Measurements from ENCODE around the gene ANKRD24. TPM values are rescaled to one million over a fixed set of nuclear protein-coding genes. Genes with fewer than 3 reads are reported as not detected.

The ANKRD24 gene
- total and polyA plus RNA-seq, 2 of the 13 experiments (the other 11 are each of a cell fraction or from before 2014, with no cell fraction given): 0.13 to 0.24 TPM

DNA sequence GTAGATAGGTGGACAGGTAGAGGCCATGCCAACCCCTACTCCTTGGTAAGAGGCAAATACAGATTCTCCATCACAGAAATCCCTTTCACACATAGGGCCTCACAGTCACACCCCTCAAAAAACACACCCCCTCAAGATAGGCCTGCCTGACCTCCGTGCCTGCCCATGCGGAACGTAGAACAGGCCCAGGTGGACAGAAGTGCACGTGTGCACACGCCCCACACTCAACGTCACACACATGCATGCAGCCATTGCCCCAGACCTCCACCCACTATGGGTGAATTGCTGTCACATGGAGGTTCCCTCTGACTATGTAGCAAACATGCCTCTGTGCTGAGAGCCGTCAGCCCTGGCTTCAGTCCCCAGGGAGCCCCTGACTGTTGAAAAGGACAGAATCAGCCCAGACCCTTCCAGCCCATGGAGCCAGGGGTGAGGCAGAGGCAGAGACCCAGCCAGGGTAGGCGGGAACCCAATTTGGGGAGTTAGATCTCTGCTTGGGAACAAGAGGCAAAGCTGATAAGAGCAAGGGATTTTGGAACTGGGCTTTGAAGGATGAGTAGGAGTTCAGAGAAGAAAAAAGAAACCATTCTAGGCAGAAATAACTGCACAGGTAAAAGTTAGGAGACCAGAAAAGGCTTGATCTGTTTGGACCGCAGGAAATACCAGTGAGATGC is 3.1 kb downstream of the ANKRD24 start (continued):
- TF ChIP-seq RBAK (CRISPR knock-in tag; IDR thresholded peaks at IDR 0.05): no peak
- no peak for TF ChIP-seq HNF4G (IDR thresholded peaks at IDR 0.05; ENCODE audit: borderline replicate concordance, low read depth, low read length)
- no peak for TF ChIP-seq HNF4G (CRISPR knock-in tag; IDR thresholded peaks at IDR 0.05; ENCODE audit: borderline replicate concordance, low read depth)
- TF ChIP-seq, protein P1, sequence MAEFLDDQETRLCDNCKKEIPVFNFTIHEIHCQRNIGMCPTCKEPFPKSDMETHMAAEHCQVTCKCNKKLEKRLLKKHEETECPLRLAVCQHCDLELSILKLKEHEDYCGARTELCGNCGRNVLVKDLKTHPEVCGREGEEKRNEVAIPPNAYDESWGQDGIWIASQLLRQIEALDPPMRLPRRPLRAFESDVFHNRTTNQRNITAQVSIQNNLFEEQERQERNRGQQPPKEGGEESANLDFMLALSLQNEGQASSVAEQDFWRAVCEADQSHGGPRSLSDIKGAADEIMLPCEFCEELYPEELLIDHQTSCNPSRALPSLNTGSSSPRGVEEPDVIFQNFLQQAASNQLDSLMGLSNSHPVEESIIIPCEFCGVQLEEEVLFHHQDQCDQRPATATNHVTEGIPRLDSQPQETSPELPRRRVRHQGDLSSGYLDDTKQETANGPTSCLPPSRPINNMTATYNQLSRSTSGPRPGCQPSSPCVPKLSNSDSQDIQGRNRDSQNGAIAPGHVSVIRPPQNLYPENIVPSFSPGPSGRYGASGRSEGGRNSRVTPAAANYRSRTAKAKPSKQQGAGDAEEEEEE (CRISPR knock-in tag; IDR thresholded peaks at IDR 0.05; ENCODE audit: borderline replicate concordance): no peak
- TF ChIP-seq ZNF850 (CRISPR knock-in tag; conservative IDR thresholded peaks at IDR 0.05): no peak
- TF ChIP-seq ZBTB7B (CRISPR knock-in tag; IDR thresholded peaks at IDR 0.05): no peak

DNA sequence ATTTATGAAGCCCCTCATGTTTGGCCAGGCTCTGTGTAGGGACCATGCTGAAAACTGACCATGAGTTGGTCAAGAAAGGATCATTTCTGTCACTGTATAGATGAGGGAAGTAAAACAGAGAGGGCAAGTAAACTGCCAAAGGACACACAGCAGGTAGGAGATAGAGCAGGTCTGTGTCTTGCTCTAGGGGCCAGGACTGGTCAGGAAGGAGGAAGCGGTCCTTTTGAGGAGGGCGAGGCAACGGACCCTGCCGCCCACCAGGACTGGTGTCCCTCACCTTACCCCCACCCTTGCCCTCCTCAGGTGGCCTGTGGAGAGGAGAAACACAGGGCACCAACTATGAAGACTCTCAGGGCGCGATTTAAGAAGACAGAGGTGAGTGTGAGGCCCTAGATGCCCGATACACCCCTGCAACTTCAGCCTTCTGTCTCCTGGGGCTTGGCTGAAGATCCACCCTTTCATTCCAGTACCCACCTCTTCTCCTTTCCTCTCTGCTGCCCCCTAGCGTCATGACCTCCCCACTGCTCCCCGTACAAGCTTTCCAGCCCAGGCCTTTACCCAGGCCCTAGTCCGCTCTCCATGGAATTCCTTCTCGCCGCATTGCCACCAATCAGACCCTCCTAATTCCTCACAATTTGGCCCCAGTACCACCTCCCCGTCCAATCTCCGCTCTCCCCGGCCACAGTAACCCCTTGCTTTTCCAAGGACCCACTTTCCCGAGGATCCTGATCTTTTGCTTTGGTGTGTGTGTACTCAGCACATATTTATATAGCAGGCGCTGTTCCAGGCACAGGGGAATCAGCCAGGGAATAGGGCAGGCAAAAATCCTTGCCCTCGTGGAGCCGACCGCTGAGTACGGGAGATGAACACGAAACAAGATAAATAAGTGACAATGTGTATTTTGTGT is 3.9 kb downstream of the ANKRD24 start:
- Histone ChIP-seq H3K36me3 (replicated peaks in 1 of 2; ENCODE audit: control insufficient read depth in 1 of 2, insufficient read depth in 2 of 2, low read length in 2 of 2) (no peaks in the 10 kb centered on the region), H2AFZ (ENCODE audit: low read length) (peak overlapping the region; percentile 97), H4K20me1 (ENCODE audit: insufficient read depth, low read length) (no peaks in the 10 kb centered on the region), H3K9me3 (ENCODE audit: low read length) (no peaks in the 10 kb centered on the region), H3K27ac (ENCODE audit: extremely low read length, insufficient read depth, low read length) (no peak overlapping the region), H3K27me3 (ENCODE audit: control insufficient read depth in 1 of 2, insufficient read depth in 2 of 2, low read length in 2 of 2) (no peaks in the 10 kb centered on the region; a peak in 1 of 5 replicates), H3K4me3 (replicated peaks in 1 of 3; ENCODE audit: insufficient read depth in 1 of 3, low read depth in 2 of 3, low read length in 3 of 3) (peak overlapping the region in 2 of 3 experiments; percentile 32 to 65; a peak in 2 of 6 replicates), H3K4me1 (ENCODE audit: insufficient read depth, low read length) (peaks cover 30% of the 10 kb centered on the region), H3K4me2 (ENCODE audit: low read depth, low read length) (peak overlapping the region; percentile 98), H3K9ac (ENCODE audit: insufficient read depth, low read depth, low read length) (peak overlapping the region; percentile 58; the same call in 1 of the 2 replicates), H3K79me2 (ENCODE audit: insufficient read depth, low read length) (no peaks in the 10 kb centered on the region)
- DNase-seq (ENCODE audit: low spot score): peak; percentile 67
- intact Hi-C loops (cut with micrococcal nuclease; ENCODE audit: unreplicated experiment): loop anchor here (5.0 kb wide), 1 partner anchor 44 kb away; no protein-coding TSS in a partner anchor
- no TSS peak for BruUV-seq (replicated peaks)
- peak; percentile 81 for FAIRE-seq
- in situ Hi-C loops (cut with HindIII; ENCODE audit: extremely low pct_ligation_motif_present, low pct_unique_long_range_greater_than_20kb): no loop called here
- peak; percentile 86 for ATAC-seq
- CTCF ChIA-PET (ENCODE audit: low intra/inter-chr PET ratio, low total read pairs): interaction anchor here (1.2 to 2.3 kb wide), 4 partner anchors 14 to 46 kb away, joined by 3 to 15 read pairs (median 6); no protein-coding TSS in a partner anchor
- 10% methylated on average over 20 of the region's 22 CpGs for WGBS (ENCODE audit: low lambda C conversion rate)
- POLR2A ChIA-PET: no interaction called here
- TF ChIP-seq, protein P2, sequence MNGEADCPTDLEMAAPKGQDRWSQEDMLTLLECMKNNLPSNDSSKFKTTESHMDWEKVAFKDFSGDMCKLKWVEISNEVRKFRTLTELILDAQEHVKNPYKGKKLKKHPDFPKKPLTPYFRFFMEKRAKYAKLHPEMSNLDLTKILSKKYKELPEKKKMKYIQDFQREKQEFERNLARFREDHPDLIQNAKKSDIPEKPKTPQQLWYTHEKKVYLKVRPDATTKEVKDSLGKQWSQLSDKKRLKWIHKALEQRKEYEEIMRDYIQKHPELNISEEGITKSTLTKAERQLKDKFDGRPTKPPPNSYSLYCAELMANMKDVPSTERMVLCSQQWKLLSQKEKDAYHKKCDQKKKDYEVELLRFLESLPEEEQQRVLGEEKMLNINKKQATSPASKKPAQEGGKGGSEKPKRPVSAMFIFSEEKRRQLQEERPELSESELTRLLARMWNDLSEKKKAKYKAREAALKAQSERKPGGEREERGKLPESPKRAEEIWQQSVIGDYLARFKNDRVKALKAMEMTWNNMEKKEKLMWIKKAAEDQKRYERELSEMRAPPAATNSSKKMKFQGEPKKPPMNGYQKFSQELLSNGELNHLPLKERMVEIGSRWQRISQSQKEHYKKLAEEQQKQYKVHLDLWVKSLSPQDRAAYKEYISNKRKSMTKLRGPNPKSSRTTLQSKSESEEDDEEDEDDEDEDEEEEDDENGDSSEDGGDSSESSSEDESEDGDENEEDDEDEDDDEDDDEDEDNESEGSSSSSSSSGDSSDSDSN (CRISPR knock-in tag; IDR thresholded peaks at IDR 0.05): peak; percentile 32; the same call in 1 of the 2 replicates
- TF ChIP-seq SMC3 (IDR thresholded peaks at IDR 0.05; ENCODE audit: low read length) (peak; percentile 63; the same call in 1 of the 2 replicates), ZFY (CRISPR knock-in tag; IDR thresholded peaks at IDR 0.05) (peak; percentile 40; the same call in 1 of the 2 replicates), SOX13 (IDR thresholded peaks at IDR 0.05) (no peak), SOX13 (CRISPR knock-in tag; conservative IDR thresholded peaks at IDR 0.05 in 1 of 2, IDR thresholded peaks at IDR 0.05 in 1 of 2) (0 out of 4 replicates have a peak, but pooled peaks of 1 of the 2 experiments have one; percentile 3)
